Adrenal gland (tissue), 5 donors: ENCODE data around the gene CNIH2.

Source experiments
- POLR2A ChIP-seq, 2 donors: fragments of 450-650 bp; IDR thresholded peaks; one replicate each; pipeline ENCODE4 v1.6.1; 2017; ENCODE audit warnings: antibody characterized with exemption in 2 of 2, mild to moderate bottlenecking in 2 of 2, moderate library complexity in 1 of 2
- TF ChIP-seq, protein P1 (sequence below), 6 experiments: fragments of 450-650 bp in 4 of 6; fragments of 200-600 bp in 2 of 6; sonication (generic) in 1 of 6; IDR thresholded peaks; 1 replicate in 5 of 6; 2 replicates in 1 of 6; pipeline versions ENCODE4 v1.5.1 to v1.8.0; 2016 to 2021; ENCODE audit warnings: antibody characterized with exemption in 6 of 6, mild to moderate bottlenecking in 2 of 6, moderate library complexity in 1 of 6
- donor health status: DM: no; HTN: no; CAD: no.

DNA sequence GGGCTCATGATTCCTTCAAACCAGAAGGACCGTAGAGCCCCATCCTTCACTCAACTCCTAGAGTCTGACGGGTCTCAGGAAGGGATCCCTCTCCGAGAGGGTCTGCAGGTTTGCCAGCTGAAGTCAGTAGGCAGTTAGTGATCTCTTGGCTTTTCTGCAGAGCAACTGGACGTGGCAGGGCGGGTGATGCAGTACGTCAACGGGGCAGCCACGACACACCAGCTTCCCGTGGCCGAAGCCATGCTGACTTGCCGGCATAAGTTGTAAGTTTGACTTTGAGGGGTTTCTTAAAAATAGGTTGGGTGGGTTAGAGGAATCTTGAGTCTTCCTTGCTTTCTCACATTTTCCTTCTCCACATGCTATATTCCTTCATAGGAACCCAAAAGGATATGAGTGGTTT lies 42.8 kb upstream of the CNIH2 start:
- TF ChIP-seq, protein P1, sequence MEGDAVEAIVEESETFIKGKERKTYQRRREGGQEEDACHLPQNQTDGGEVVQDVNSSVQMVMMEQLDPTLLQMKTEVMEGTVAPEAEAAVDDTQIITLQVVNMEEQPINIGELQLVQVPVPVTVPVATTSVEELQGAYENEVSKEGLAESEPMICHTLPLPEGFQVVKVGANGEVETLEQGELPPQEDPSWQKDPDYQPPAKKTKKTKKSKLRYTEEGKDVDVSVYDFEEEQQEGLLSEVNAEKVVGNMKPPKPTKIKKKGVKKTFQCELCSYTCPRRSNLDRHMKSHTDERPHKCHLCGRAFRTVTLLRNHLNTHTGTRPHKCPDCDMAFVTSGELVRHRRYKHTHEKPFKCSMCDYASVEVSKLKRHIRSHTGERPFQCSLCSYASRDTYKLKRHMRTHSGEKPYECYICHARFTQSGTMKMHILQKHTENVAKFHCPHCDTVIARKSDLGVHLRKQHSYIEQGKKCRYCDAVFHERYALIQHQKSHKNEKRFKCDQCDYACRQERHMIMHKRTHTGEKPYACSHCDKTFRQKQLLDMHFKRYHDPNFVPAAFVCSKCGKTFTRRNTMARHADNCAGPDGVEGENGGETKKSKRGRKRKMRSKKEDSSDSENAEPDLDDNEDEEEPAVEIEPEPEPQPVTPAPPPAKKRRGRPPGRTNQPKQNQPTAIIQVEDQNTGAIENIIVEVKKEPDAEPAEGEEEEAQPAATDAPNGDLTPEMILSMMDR (IDR thresholded peaks at IDR 0.05), result no peak
- no peak for TF ChIP-seq POLR2A (IDR thresholded peaks at IDR 0.05)
